ENCODE results near the gene NAV2. TPM values are rescaled to one million over a fixed set of nuclear protein-coding genes. Genes with fewer than 3 reads are reported as not detected.

The NAV2 gene
- total RNA-seq, 3 donors from 2014 or later: 21.9 to 65.9 (median 30.9) TPM

- no peaks in the 10 kb centered on the region for H3K36me3 ChIP-seq (ENCODE audit: low read depth)
- H3K4me1 ChIP-seq (ENCODE audit: low read depth): no peaks in the 10 kb centered on the region
- no peak for TF ChIP-seq CTCF (IDR thresholded peaks at IDR 0.05)
- H3K4me3 ChIP-seq: no peak overlapping the region
- intact Hi-C loops (cut with DNase I, micrococcal nuclease): no loop called here
- ATAC-seq (no peak), DNase-seq (no peak)
- no peaks in the 10 kb centered on the region for H3K9me3 ChIP-seq
These were observed 173.9 kb downstream of the NAV2 start for GRCh38 chr11:19886498-19886897.

GRCh38 chr11:19887842-19888241 lies 175.2 kb downstream of the NAV2 start:
- H3K9me3 ChIP-seq: no peaks in the 10 kb centered on the region
- DNase-seq: no peak
- no peak overlapping the region for H3K4me3 ChIP-seq
- no peak for ATAC-seq
- no peaks in the 10 kb centered on the region for H3K4me1 ChIP-seq (ENCODE audit: low read depth)
- intact Hi-C loops (cut with DNase I, micrococcal nuclease): no loop called here
- TF ChIP-seq CTCF (IDR thresholded peaks at IDR 0.05): no peak
- H3K36me3 ChIP-seq (ENCODE audit: low read depth): no peaks in the 10 kb centered on the region

GRCh38 chr11:19889531-19889930 lies 176.9 kb downstream of the NAV2 start:
- TF ChIP-seq CTCF (IDR thresholded peaks at IDR 0.05): no peak
- Histone ChIP-seq H3K4me3 (no peak overlapping the region), H3K4me1 (ENCODE audit: low read depth) (no peaks in the 10 kb centered on the region), H3K36me3 (ENCODE audit: low read depth) (no peaks in the 10 kb centered on the region), H3K9me3 (no peaks in the 10 kb centered on the region)
- DNase-seq: no peak
- no peak for ATAC-seq
- intact Hi-C loops (cut with DNase I, micrococcal nuclease): no loop called here

- no peak for TF ChIP-seq CTCF (IDR thresholded peaks at IDR 0.05)
- no peaks in the 10 kb centered on the region for H3K36me3 ChIP-seq (ENCODE audit: low read depth)
- no peaks in the 10 kb centered on the region for H3K9me3 ChIP-seq
- ATAC-seq (no peak), DNase-seq (no peak)
- no peak overlapping the region for H3K4me3 ChIP-seq
- no peaks in the 10 kb centered on the region for H3K4me1 ChIP-seq (ENCODE audit: low read depth)
- intact Hi-C loops (cut with DNase I, micrococcal nuclease): no loop called here
These were observed 177.7 kb downstream of the NAV2 start for GRCh38 chr11:19890308-19890707.

GRCh38 chr11:19891022-19891421 lies 178.4 kb downstream of the NAV2 start:
- ATAC-seq: no peak
- intact Hi-C loops (cut with DNase I, micrococcal nuclease): no loop called here

More at GRCh38 chr11:19891022-19891421, 178.4 kb downstream of the NAV2 start:
- no peak for TF ChIP-seq CTCF (IDR thresholded peaks at IDR 0.05)
- H3K4me1 ChIP-seq (ENCODE audit: low read depth): no peaks in the 10 kb centered on the region
- no peaks in the 10 kb centered on the region for H3K9me3 ChIP-seq
- no peak for DNase-seq
- no peaks in the 10 kb centered on the region for H3K36me3 ChIP-seq (ENCODE audit: low read depth)
- no peak overlapping the region for H3K4me3 ChIP-seq

Data from mucosa of descending colon (tissue), 3 donors.